Hippocampal formation (tissue), 2 donors: Measurements from ENCODE around the gene MTCL1.
"Not testable (repeated sequence)": the region's sequence is repeated elsewhere in the genome, so short reads cannot be mapped to it uniquely, and the experiment has no call there.

Experiments
- DNase-seq, 2 donors: peaks; one replicate each; lab custom pipeline; 2025; lab: John Stamatoyannopoulos, UW

Gene MTCL1

DNA sequence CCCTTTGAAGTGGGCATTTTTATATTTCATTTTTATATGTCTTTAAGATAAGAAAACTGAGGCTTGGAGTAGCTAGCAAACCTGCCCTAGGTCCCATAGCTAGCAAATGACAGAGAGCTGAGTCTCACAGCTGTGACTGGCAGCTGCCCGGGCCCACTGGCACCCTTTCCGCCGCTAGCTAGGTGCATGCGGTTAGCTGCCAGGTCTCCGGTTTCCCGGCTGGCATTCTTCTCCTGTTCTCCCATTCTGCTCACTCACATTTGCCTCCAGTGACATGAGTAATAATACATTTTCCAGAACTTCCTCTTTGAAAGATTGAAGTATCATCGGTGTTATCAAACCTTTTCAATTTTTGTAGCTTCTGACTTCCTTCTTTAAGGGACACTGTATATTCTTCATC lies 38.7 kb downstream of the MTCL1 start:
- DNase-seq: no peak

DNA sequence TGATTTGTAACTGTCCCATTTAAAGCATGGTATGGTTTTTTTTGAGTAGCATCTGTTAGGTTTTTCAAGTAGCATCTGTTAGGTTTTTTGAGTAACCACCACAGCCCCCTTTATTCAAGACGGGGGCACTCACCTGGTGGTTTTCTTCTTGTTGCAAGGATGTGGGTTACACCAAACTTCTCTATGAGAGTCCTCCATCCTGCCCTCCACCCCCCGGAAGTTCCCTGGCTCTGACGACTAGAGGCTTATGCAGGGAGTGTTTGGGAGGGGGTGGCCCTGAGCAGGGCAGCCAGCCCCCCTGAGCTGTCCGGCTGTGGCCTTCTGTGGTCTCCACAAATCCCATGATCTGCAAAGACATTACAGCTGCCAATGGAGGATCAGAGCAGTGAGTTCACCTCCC lies 39.3 kb downstream of the MTCL1 start:
- DNase-seq: no peak

DNA sequence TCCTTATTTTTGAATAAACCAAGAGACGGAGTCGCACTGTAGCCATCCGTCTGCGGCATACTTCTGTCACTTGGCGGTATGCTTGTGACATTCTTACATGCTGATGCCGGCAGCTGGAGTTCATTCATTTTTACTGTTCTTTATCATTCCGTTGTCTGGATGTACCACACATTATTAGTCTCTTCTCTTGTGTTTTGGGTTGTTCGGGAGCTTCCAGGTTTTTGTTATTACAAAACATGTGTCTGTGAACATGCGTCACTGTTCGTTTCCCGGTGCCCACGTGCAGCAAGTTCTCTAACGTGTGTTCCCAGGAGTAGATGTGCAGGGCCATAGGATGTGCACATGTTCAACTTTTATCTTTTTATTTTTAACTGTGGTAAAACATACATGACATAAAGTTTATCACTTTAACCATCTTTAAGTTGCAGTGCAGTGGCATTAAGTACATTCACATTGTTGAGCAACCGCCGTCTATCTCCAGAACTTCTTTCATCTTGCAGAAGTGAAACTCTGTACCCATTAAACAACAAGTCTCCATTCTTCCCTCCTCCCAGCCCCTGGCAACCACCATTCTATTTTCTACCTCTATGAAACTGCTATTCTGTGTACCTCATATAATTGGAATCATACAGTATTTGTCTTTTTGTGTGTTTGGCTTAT lies 40.1 kb downstream of the MTCL1 start:
- DNase-seq: no peak

DNA sequence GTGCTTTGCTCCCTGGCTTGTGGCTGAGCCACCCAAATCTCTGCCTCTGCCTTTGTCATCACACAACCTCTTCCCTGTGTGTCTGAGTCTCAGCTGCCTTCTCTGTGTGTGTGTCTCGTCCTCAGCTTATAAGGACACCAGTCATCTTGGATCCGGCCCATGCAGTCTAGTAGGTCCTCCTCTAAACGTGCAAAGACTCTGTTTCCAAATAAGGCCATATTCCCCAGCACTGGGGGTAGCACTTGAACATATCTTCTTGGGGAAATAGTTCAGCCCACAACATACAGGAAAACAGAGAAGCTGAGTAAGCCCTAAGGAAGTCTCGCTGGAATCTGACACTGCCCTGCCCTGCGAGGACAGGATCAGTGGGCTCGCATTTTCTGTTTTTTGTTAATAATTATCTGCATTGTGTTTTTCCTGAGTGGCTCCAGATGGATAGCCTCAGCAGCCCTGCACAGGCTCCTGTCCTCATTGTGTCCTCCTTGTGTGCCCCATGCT lies 42.1 kb downstream of the MTCL1 start:
- no peak for DNase-seq

DNA sequence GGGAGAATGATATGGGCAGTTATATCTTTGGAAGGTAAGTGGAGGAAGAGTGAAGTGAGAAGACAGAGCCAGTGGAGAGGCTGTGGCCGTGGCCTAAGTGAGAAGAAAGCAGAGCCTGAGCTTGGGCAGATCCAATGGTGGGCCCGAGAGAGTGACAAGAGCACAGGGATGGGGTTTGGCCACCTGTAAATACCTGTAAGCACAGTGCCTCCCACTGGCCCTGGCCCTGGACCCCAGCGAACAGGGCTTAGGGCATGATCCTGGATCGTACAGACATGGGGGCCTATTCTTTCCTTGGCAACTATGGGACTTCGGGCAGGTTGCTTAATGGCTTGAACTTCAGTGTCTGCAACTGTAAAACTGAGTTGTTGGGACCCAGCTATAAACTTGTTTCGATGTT lies 44.1 kb downstream of the MTCL1 start:
- no peak for DNase-seq

DNA sequence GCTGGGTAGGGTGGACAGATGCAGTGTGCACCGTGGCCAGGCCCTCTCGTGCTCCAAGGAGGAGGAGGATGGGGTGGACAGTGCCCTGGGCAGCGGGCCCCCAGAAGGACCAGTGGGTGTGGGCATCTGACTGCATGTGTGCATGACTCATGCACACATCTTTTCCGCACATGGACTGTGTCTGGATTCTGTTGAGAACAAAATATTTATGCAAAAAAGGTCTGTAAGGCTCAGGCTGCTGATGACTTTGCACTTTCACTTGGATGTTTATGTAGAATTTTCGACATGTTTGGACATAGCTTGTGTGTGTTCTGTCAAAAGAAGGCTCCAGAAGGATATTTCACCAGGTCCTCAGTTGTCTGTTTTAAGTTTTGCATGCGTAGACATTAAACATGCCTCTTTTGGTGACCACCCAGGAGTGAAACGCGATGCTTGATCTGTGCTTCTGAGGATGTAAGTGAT lies 45.6 kb downstream of the MTCL1 start:
- no peak for DNase-seq

DNA sequence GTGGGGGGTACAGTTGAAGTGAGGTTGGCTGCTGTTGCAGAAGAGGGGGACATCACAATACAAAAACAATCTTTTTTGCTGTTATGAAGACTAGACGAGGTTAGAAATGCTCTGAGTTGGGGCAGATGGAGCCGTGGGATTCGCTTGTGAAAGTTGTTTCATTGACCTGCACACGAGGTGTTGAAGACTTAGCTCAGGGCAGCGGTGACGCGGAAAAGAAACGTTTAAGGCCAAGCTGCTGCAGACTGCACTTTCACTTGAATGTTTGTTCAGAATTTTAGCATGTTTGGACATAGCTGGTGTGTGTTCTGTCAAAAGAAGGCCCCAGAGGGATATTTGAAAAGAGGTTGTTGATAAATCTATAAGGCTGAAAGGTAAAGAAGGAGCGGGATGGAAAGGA lies 46.3 kb downstream of the MTCL1 start:
- no peak for DNase-seq

DNA sequence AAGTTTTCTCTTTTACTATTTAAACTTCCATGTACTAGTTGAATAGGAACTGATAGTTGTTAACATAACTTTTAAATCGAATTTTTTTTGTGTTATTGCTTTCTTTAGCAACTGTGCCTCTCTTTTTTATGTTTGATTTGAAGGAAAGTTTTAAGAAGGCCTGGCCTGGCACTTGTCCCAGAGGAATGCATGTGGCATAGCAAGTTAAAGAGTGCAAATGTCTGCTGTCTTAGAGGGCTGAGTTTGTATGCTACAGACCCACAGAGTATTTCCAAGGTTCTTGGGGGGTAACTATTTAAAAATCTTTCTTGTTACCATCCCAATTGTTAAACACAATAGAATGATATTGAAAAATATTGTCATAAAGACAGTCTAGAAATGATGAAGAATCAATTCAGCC lies 47.0 kb downstream of the MTCL1 start:
- no peak for DNase-seq

DNA sequence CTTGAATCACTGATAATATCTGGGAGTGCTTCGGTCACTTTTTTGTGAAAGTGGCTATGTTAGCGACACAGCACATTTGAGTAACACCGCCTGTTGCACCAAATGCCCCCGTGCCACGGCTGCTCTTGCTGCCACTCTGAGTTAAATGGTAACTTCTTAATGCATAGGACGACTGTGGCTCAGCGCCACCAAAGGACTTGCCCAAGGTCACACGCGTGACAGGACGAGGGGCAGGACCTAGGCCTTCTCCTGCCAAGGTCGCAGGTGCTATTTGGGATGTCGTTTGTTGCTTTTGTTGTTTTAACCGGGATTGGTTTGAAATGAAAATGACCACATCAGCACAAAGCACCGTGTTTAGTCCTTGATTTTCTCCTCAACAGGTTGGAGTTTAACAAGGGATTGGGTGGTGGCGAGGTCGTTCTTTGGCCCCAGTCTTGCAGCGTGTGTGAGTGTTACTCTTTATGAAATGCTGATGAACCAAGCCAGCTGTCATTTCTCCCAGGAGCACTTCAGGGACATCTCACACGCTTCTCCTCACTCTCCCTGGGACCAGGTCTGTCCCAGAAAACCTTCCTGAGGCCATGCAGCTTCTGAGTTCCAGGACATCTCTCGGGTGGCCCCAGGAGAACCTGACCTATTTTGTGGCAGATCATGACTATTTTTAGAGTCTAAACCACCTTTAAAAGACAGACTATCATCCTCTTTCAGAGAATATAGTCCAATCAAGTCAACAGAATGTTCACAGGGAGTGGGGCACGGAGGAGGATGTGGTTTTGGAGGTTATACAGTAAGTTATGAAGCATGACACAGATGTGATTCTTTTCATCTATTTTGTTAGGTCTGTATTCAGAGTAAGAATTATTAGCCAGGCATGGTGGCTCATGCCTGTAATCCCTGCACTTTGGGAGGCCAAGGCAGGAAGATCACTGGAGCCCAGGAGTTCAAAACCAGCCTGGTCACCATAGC lies 49.9 kb downstream of the MTCL1 start:
- DNase-seq: no peak

DNA sequence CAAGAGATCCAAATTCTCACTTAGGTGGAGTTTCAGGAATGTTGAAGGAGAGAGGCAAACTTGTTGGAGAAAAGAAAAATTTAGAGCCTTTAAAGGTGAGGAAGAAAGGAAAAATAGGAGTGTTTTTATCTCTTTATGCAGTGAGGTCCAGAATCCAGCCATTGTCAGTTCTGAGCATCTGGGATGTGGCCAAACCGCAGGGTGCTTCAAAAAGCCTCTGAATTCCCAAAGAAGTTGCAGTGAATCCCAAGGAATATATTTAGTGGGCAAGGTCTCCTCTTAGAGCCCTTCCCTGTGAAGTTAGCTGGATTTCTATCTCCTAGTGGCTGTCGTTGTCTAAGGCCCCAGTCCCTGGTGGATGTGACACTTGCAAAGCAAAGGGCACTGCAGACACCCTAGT lies 51.2 kb downstream of the MTCL1 start:
- DNase-seq: no peak

DNA sequence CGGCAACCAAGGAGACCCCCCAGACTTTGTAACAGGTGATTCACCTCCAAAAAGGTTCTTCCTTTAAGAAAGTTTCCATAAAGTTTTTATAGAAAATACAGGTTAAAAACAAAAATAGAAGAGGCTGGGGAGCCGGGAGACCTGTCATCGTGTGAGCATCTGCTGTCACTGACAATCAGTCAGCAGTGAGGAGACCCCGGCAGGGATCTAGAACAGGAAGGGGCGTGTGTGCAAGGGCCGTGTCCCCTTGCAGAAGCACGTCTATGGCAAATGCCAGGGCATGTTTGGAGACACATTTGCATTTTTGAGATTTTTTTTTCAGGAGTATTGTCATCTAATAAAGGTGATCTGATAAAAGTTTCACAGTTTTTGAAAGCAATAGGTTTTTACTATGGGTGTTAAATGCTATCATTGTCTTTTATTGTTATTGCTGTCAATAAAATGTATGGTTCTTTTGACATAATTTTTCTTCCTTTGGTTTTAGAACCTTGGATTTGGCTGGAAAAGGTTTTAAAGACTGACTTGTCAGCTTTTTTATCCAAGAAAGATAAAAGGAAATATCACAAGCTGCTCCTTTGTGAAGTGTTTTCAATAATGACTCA lies 52.1 kb downstream of the MTCL1 start:
- DNase-seq: no peak

DNA sequence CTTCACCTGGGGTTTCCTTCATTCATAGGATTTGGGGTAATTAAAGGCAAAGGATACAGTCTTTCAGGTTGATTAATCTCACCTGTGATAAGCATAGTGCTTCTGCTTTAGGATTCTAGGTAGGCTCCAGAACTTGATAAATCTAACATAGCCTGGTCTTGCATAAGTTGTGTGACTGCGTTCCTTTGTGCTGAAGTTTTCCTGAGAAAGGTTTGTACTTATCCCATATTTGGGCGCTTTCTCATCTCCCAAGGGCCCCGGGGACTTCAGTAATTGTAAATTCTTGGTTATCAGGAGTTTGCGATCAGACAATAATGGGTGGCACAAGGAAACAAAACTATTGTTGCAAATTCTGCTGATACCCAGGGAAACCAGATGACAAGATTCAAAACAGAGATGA lies 53.1 kb downstream of the MTCL1 start:
- DNase-seq: no peak

DNA sequence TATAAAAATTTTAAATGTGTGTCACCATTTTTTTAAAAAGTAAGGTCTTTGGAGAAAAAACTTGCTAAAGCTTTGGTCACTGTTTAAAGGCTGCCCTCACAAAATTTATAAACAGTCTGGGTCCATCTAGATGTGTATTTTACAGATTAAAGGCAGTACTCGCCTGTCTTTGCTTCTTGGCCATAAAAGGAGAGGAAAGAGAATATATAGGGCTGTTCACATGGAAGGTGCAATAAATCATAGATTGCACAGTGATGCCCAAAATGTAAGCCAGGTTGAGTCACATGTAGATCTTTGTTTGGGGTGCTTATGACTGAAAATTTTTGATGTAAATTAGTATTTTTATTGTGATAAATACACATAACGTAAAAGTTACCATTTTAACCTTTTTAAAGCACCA lies 55.6 kb downstream of the MTCL1 start:
- no peak for DNase-seq

DNA sequence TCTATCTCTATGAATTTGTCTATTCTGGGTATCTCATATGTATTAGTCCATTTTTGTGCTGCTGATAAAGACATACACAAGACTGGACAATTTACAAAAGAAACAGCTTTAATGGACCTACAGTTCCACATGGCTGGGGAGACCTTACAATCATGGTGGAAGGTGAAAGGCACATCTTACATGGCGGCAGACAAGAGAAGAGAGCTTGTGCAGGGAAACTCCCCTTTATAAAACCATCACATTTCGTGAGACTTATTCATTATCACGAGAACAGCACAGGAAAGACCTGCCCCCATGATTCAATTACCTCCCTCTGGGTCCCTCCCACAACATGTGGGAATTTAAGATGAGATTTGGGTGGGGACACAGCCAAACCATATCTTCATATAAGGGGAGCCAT lies 56.2 kb downstream of the MTCL1 start:
- not testable (repeated sequence) for DNase-seq

DNA sequence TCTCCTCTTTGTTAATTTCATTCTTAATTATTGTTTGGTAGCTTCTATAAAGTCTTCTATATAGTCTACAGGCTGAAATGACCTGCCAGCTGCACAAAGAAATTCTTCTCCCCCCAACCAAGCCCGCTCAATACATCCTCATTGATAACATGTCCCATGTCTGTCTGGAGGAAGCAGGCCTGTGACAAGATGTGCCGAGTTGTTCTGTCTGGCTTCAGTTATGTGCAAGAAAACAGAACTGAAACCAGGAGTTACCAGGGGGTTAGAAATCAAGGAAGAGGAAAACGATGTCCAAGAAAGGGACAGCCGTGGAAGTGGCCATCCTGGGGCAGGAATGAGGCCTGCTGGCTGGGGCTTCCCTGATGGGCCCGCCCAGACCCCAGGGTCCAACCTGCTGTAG lies 57.6 kb downstream of the MTCL1 start:
- DNase-seq: no peak

DNA sequence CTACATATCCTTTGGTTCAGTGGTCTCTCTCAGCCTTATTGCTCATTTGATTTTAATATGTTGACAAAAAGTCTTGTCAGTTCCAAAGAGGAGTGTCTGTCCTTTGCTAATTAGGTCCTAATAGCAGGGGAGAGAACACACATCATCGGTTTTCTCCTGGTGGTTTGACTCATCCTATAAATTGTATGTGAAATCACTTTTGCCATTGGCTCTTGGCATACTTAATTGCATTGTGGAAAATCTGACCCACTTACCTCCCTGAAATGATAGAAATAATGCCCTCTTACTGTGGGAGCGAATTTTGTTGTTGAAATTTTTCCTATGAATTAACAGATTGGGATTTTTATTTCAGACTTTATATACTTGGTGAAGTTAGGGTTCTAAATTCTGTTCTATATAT lies 58.3 kb downstream of the MTCL1 start:
- no peak for DNase-seq

DNA sequence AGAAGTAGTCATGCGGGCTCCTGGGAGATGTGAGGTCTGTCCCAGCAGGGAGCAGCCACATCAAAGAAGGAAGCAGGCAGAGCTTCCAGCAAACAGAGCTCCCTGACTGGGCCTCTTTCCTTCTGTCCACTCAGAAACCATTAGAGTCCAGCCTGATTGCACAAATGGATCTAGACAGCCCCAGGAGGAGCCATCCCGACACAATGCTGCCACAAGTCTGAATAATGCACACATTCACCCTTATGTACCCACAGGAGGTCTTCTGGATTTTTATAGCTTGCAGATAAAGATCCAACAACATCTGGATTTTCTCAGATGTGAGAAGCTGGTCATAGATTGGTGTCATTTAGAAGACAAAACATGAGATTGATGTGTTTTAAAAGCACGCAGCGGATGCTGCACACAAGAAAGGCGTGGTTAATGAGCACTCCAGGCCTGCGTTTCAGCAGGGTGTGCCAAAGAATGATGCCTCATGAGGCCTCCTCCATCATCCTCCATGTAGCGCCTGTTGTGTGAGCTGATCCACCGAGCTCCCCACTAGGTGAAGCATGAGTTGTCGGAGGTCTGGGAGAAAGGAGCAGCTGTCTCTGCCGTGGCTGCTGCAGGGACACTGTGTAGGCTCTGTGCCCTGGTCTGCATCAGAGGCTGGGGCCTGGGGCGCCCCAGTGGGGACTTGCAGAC lies 60.6 kb downstream of the MTCL1 start:
- no peak for DNase-seq

DNA sequence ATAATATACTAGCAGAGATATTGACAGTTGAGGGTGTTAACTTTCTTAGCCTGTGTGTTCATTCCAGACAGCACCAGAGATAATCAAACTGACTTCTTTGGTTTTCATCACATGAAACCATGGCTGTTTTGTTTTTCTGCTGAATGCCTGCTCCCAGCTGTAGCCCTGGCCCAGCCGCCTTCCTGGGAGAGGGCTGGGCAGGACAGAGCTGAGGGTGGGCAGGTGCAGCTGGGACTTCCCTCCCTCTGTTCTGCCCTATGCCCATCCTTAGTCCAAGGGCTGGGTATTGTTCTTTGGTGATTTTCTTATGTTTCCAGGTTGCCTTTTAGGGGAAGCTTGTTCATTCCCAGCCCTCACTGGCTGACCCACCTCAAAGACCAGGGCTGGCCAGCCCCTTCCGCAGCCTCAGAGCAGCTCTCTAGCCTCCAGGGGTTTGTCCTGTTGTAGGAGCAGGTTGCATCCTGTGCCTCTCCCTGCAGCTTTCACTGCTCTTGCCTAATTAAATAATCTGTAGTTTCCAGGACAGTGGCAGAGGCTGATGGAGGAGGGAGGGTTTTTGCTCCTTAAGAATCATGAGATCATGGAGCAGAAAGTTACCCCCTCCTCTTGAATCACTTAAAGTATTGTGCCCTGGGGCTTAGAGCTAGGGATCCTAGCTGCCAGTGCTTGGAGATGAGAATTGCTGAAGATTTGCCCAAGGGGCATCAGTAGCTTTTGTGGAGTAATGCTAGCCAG lies 61.4 kb downstream of the MTCL1 start:
- no peak for DNase-seq

DNA sequence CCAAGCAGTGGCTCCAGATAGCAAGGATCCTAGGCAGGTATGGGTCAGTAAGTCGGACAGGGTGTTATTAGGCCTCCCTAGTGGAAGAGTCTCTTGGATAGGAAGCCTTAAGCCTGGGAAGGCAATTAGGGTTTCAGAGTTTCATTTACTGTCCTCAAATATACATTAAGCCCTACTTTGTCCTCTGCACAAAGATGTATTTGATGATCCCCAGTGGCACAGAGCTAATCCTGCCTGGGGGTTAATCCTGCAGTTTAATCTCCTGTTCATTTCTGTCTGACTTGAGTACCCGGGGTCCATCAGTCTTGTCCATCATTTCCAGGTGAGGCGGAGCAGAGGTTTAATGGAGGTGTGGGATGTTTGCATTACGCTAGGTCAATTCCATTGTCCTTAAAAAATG lies 62.0 kb downstream of the MTCL1 start:
- no peak for DNase-seq

DNA sequence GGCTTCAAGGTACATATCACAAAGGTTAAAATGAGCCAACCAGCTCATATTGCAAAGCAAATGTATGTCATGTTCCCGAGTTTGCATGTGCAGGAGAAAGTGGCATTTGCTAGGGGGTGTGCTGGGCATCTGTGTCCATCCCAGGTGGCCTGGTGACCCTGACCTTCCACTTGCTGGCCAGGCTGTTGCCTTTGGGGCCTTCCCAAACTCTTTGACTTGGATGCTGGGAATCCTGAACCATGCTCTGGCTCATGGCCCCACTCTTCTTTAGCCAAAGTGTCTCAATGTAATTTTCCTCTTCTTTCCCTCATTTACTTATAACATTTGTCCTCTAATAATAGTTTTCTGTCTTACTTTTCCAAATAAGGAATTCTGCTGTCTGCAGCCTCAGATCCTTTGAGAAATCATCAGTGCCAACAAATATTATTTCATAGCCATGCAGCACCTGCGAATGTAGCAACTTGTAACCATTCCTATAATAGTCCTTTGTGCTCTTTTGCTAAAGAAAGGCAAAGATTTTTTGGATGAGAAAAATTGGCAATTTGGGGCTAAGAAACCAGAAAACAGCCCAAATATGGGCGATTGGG lies 64.2 kb downstream of the MTCL1 start:
- DNase-seq: no peak

DNA sequence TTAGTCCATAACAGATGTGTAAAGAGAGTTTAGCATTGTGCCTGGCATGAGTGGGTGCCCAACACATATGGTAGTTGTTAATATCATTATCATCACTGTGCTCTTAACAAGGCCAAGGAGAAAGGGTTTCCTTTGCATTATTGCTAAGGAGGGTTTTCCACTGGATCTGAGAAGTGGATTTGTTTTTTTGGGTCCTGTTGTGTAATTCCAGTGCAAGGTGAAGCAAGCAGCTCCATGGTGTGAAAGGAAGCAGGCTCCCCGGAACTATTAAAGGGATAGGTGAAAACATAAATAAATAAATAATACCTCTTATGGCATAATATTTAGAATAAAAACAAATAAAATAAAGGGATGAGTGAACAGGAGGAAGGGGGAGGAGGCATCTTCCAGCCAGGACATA lies 65.3 kb downstream of the MTCL1 start:
- DNase-seq: no peak
